Measurements from ENCODE around the gene ECE2.

Gene ECE2

GRCh38 chr3:184314700-184315542 lies 39.1 kb downstream of the ECE2 start:
- Histone ChIP-seq H3K9me3 (ENCODE audit: control insufficient read depth, insufficient read depth, low read length) (no peaks in the 10 kb centered on the region), H4K20me1 (ENCODE audit: control insufficient read depth, insufficient read depth, low read depth, low read length) (peaks cover 38% of the 10 kb centered on the region), H3K27ac (ENCODE audit: low read depth, low read length) (peak overlapping the region; percentile 43), H3K4me1 (ENCODE audit: control insufficient read depth, low read length) (peaks cover 30% of the 10 kb centered on the region), H3F3A (ENCODE audit: control insufficient read depth, insufficient read depth) (peaks cover 5% of the 10 kb centered on the region), H3K36me3 (ENCODE audit: control insufficient read depth, low read length) (peaks cover 53% of the 10 kb centered on the region), H3K4me3 (ENCODE audit: low read length) (peak overlapping the region; percentile 79), H3K4me2 (ENCODE audit: low read length) (peak overlapping the region; percentile 77), H3K9me2 (replicated peaks; ENCODE audit: control insufficient read depth, low read length) (no peaks in the 10 kb centered on the region), H3K27me3 (ENCODE audit: control insufficient read depth, low read length) (no peaks in the 10 kb centered on the region), H3K79me2 (ENCODE audit: control insufficient read depth, low read length) (peaks cover 53% of the 10 kb centered on the region)
- no peak for TF ChIP-seq CTCF (IDR thresholded peaks at IDR 0.05; ENCODE audit: low read depth, low read length, poor library complexity, severe bottlenecking)
- no peak for TF ChIP-seq EZH2phosphoT487 (IDR thresholded peaks at IDR 0.05; ENCODE audit: borderline replicate concordance, low read length)

DNA sequence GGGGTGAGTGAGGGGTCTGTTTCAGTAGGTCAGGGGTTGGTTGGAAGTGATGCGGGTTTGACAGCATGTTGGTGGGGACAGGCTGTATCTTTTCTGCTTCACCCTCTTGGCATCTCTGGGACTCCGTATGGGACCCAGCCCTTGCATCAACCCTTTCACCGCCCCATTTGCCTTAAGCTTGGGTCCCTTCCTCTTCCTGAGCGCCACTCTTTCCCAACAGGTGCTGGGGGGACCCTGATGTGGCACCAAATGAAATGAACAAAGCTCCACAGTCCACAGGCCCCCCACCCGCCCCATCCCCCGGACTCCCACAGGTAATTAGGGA lies 39.7 kb downstream of the ECE2 start:
- Histone ChIP-seq H3K36me3 (ENCODE audit: control insufficient read depth, low read length) (peaks cover 56% of the 10 kb centered on the region), H3F3A (ENCODE audit: control insufficient read depth, insufficient read depth) (peaks cover 5% of the 10 kb centered on the region), H3K4me3 (ENCODE audit: low read length) (peak overlapping the region; percentile 79), H3K4me2 (ENCODE audit: low read length) (peak overlapping the region; percentile 77), H3K4me1 (ENCODE audit: control insufficient read depth, low read length) (peaks cover 30% of the 10 kb centered on the region), H3K27ac (ENCODE audit: low read depth, low read length) (peak overlapping the region; percentile 43), H3K27me3 (ENCODE audit: control insufficient read depth, low read length) (no peaks in the 10 kb centered on the region), H4K20me1 (ENCODE audit: control insufficient read depth, insufficient read depth, low read depth, low read length) (peaks cover 43% of the 10 kb centered on the region), H3K79me2 (ENCODE audit: control insufficient read depth, low read length) (peaks cover 58% of the 10 kb centered on the region), H3K9me3 (ENCODE audit: control insufficient read depth, insufficient read depth, low read length) (no peaks in the 10 kb centered on the region), H3K9me2 (replicated peaks; ENCODE audit: control insufficient read depth, low read length) (no peaks in the 10 kb centered on the region)
- no peak for TF ChIP-seq EZH2phosphoT487 (IDR thresholded peaks at IDR 0.05; ENCODE audit: borderline replicate concordance, low read length)
- TF ChIP-seq CTCF (IDR thresholded peaks at IDR 0.05; ENCODE audit: low read depth, low read length, poor library complexity, severe bottlenecking) = no peak

- Histone ChIP-seq H3K4me2 (ENCODE audit: low read length) (peak overlapping the region; percentile 77), H4K20me1 (ENCODE audit: control insufficient read depth, insufficient read depth, low read depth, low read length) (peaks cover 47% of the 10 kb centered on the region), H3K9me2 (replicated peaks; ENCODE audit: control insufficient read depth, low read length) (no peaks in the 10 kb centered on the region), H3K9me3 (ENCODE audit: control insufficient read depth, insufficient read depth, low read length) (no peaks in the 10 kb centered on the region), H3K27ac (ENCODE audit: low read depth, low read length) (0 out of 2 replicates have a peak overlapping the region, but pooled peaks have one; percentile 43), H3K36me3 (ENCODE audit: control insufficient read depth, low read length) (peaks cover 62% of the 10 kb centered on the region), H3F3A (ENCODE audit: control insufficient read depth, insufficient read depth) (peaks cover 5% of the 10 kb centered on the region), H3K79me2 (ENCODE audit: control insufficient read depth, low read length) (peaks cover 64% of the 10 kb centered on the region), H3K27me3 (ENCODE audit: control insufficient read depth, low read length) (no peaks in the 10 kb centered on the region), H3K4me1 (ENCODE audit: control insufficient read depth, low read length) (peaks cover 30% of the 10 kb centered on the region), H3K4me3 (ENCODE audit: low read length) (peak overlapping the region; percentile 79)
- no peak for TF ChIP-seq EZH2phosphoT487 (IDR thresholded peaks at IDR 0.05; ENCODE audit: borderline replicate concordance, low read length)
- TF ChIP-seq CTCF (IDR thresholded peaks at IDR 0.05; ENCODE audit: low read depth, low read length, poor library complexity, severe bottlenecking) = no peak
Observed at GRCh38 chr3:184315871-184316661, 40.2 kb downstream of the ECE2 start.

Data from DOHH2 (cell line).